ENCODE data around the gene NELL1.

Gene NELL1

GRCh38 chr11:21205205-21205604, 535.8 kb downstream of the NELL1 start:
- no peak for DNase-seq (ENCODE audit: low read depth)
- no peak for TF ChIP-seq CTCF (IDR thresholded peaks at IDR 0.05; ENCODE audit: low read depth, low read length, missing control alignments)
- in situ Hi-C loops (cut with HindIII; ENCODE audit: low sequenced_read_pairs): no loop called here
- H3K4me3 ChIP-seq (ENCODE audit: low read depth, low read length): no peak overlapping the region

- in situ Hi-C loops (cut with HindIII; ENCODE audit: low sequenced_read_pairs): no loop called here
- no peak overlapping the region for H3K4me3 ChIP-seq (ENCODE audit: low read depth, low read length)
- no peak for DNase-seq (ENCODE audit: low read depth)
- no peak for TF ChIP-seq CTCF (IDR thresholded peaks at IDR 0.05; ENCODE audit: low read depth, low read length, missing control alignments)
Observed at GRCh38 chr11:21225860-21226259, 556.5 kb downstream of the NELL1 start.

GRCh38 chr11:21229224-21229623, 559.8 kb downstream of the NELL1 start:
- in situ Hi-C loops (cut with HindIII; ENCODE audit: low sequenced_read_pairs): no loop called here
- no peak for DNase-seq (ENCODE audit: low read depth)
- TF ChIP-seq CTCF (IDR thresholded peaks at IDR 0.05; ENCODE audit: low read depth, low read length, missing control alignments): no peak
- no peak overlapping the region for H3K4me3 ChIP-seq (ENCODE audit: low read depth, low read length)

GRCh38 chr11:21250196-21250595, 580.8 kb downstream of the NELL1 start:
- in situ Hi-C loops (cut with HindIII; ENCODE audit: low sequenced_read_pairs): no loop called here
- no peak overlapping the region for H3K4me3 ChIP-seq (ENCODE audit: low read depth, low read length)
- no peak for TF ChIP-seq CTCF (IDR thresholded peaks at IDR 0.05; ENCODE audit: low read depth, low read length, missing control alignments)
- DNase-seq (ENCODE audit: low read depth): no peak

- no peak for TF ChIP-seq CTCF (IDR thresholded peaks at IDR 0.05; ENCODE audit: low read depth, low read length, missing control alignments)
- DNase-seq (ENCODE audit: low read depth): no peak
- in situ Hi-C loops (cut with HindIII; ENCODE audit: low sequenced_read_pairs): no loop called here
- no peak overlapping the region for H3K4me3 ChIP-seq (ENCODE audit: low read depth, low read length)
Observed at GRCh38 chr11:21254055-21254454, 584.7 kb downstream of the NELL1 start.

- no peak overlapping the region for H3K4me3 ChIP-seq (ENCODE audit: low read depth, low read length)
- in situ Hi-C loops (cut with HindIII; ENCODE audit: low sequenced_read_pairs): no loop called here
- TF ChIP-seq CTCF (IDR thresholded peaks at IDR 0.05; ENCODE audit: low read depth, low read length, missing control alignments): no peak
- DNase-seq (ENCODE audit: low read depth): no peak
Observed at GRCh38 chr11:21254790-21255189, 585.4 kb downstream of the NELL1 start.

- in situ Hi-C loops (cut with HindIII; ENCODE audit: low sequenced_read_pairs): no loop called here
- TF ChIP-seq CTCF (IDR thresholded peaks at IDR 0.05; ENCODE audit: low read depth, low read length, missing control alignments): no peak
- DNase-seq (ENCODE audit: low read depth): no peak
Observed at GRCh38 chr11:21257461-21257860, 588.1 kb downstream of the NELL1 start.

More at GRCh38 chr11:21257461-21257860, 588.1 kb downstream of the NELL1 start:
- H3K4me3 ChIP-seq (ENCODE audit: low read depth, low read length): no peak overlapping the region
